ENCODE results near the gene HIPK2. TPM values are rescaled to one million over a fixed set of nuclear protein-coding genes. Genes with fewer than 3 reads are reported as not detected.

Gene HIPK2
- total and polyA plus RNA-seq, 2 of the 4 experiments (the other 2 are of a cell fraction) = 22.0 to 27.1 TPM

- Histone ChIP-seq H3K27ac (ENCODE audit: insufficient read depth, low read length) (no peak overlapping the region), H2AK9ac (replicated peaks; ENCODE audit: low read depth, low read length, poor library complexity) (no peak overlapping the region), H3K18ac (ENCODE audit: low read depth, low read length) (no peak overlapping the region), H2BK120ac (ENCODE audit: low read depth, low read length) (no peak overlapping the region), H4K5ac (ENCODE audit: low read depth, low read length) (no peak overlapping the region), H3K36me3 (ENCODE audit: control insufficient read depth, insufficient read depth, low read length) (no peaks in the 10 kb centered on the region), H4K8ac (ENCODE audit: low read depth in 2 of 2, low read length in 2 of 2) (no peak overlapping the region), H3K56ac (ENCODE audit: extremely low read depth, insufficient read depth, low read length) (no peak overlapping the region), H4K20me1 (ENCODE audit: insufficient read depth, low read length) (no peaks in the 10 kb centered on the region), H3K79me1 (ENCODE audit: low read depth in 1 of 2, low read length in 2 of 2) (no peaks in the 10 kb centered on the region), H2BK20ac (ENCODE audit: low read depth, low read length) (no peak overlapping the region), H2AK5ac (ENCODE audit: low read depth, low read length) (no peak overlapping the region), H3K27me3 (ENCODE audit: control insufficient read depth, insufficient read depth, low read length) (peaks cover 37% of the 10 kb centered on the region), H3K9me3 (ENCODE audit: control insufficient read depth, insufficient read depth, low read length) (no peaks in the 10 kb centered on the region; the same call in 1 of the 2 replicates), H3K9me1 (ENCODE audit: insufficient read depth, low read length) (no peaks in the 10 kb centered on the region), H2BK15ac (ENCODE audit: low read depth, low read length) (no peak overlapping the region), H4K91ac (ENCODE audit: insufficient read depth, low read depth, low read length) (no peak overlapping the region), H3K14ac (replicated peaks; ENCODE audit: low read depth, low read length) (no peak overlapping the region), H3K4me1 (ENCODE audit: control insufficient read depth, insufficient read depth, low read length) (no peaks in the 10 kb centered on the region), H3K4me3 (ENCODE audit: insufficient read depth, low read depth, low read length) (no peak overlapping the region), H3K4ac (ENCODE audit: low read depth, low read length) (no peak overlapping the region), H2AFZ (replicated peaks; ENCODE audit: low read length, poor library complexity) (no peak overlapping the region), H2BK5ac (ENCODE audit: low read depth, low read length, poor library complexity, severe bottlenecking) (no peak overlapping the region), H3K9ac (ENCODE audit: low read depth, low read length) (no peak overlapping the region), H3K23ac (ENCODE audit: low read depth, low read length) (no peak overlapping the region), H3K4me2 (ENCODE audit: low read depth, low read length) (no peak overlapping the region)
- no TSS peak for BruUV-seq (replicated peaks)
- dilution Hi-C loops (cut with HindIII; ENCODE audit: low sequenced_read_pairs, unreplicated experiment) (no loop called here), intact Hi-C loops (cut with micrococcal nuclease) (no loop called here), in situ Hi-C loops (cut with MboI; ENCODE audit: low sequenced_read_pairs) (no loop called here)
- ATAC-seq (ENCODE audit: low read depth) (no peak), DNase-seq (no peak)
- TF ChIP-seq CEBPB (IDR thresholded peaks at IDR 0.05; ENCODE audit: low read depth, low read length) = peak; percentile 10; the same call in 1 of the 2 replicates
- TF ChIP-seq FOS (IDR thresholded peaks at IDR 0.05; ENCODE audit: low read depth, low read length) = no peak
- WGBS, 2 experiments (ENCODE audit: extremely low coverage in 2 of 2, insufficient read length in 1 of 2) = 50% methylated on average over 1 of the region's 7 CpGs; no CpG with 5 or more reads in 1 of the 2 experiments
- ChIA-PET CTCF (interaction anchor here (1.3 kb wide), 1 partner anchor 23 kb away, joined by 5 read pairs; no protein-coding TSS in a partner anchor), POLR2A (ENCODE audit: unreplicated experiment) (no interaction called here)
These were observed 242.7 kb downstream of the HIPK2 start for GRCh38 chr7:139534966-139535651.

All from IMR-90 (cell line).